ENCODE measurements around the gene GCKR.

Gene GCKR

GRCh38 chr2:27572998-27573429, 76.4 kb downstream of the GCKR start:
- no peak for DNase-seq (ENCODE audit: low read depth in 2 of 2)
